ENCODE measurements around the gene COL13A1.

Gene COL13A1

GRCh38 chr10:69847883-69848282, 46.2 kb downstream of the COL13A1 start:
- no peak for TF ChIP-seq TCF4 (CRISPR knock-in tag; IDR thresholded peaks at IDR 0.05; ENCODE audit: borderline replicate concordance)
- no peak for TF ChIP-seq ESRRG (CRISPR knock-in tag; IDR thresholded peaks at IDR 0.05)
- TF ChIP-seq OSR1 (CRISPR knock-in tag; IDR thresholded peaks at IDR 0.05) = no peak
- TF ChIP-seq ZC3H10 (CRISPR knock-in tag; IDR thresholded peaks at IDR 0.05) = no peak
- TF ChIP-seq ISL1 (CRISPR knock-in tag; IDR thresholded peaks at IDR 0.05) = no peak
- TF ChIP-seq GLIS3 (CRISPR knock-in tag; IDR thresholded peaks at IDR 0.05) = no peak
- TF ChIP-seq PATZ1 (CRISPR knock-in tag; IDR thresholded peaks at IDR 0.05; ENCODE audit: borderline replicate concordance) = no peak
- no peak for TF ChIP-seq ZNF565 (CRISPR knock-in tag; conservative IDR thresholded peaks at IDR 0.05; ENCODE audit: low read depth)
- TF ChIP-seq ARNTL (CRISPR knock-in tag; IDR thresholded peaks at IDR 0.05; ENCODE audit: borderline replicate concordance, low read depth) = no peak
- no peak for TF ChIP-seq SNAI2 (CRISPR knock-in tag; IDR thresholded peaks at IDR 0.05)
- no peak for TF ChIP-seq BACH2 (CRISPR knock-in tag; IDR thresholded peaks at IDR 0.05; ENCODE audit: borderline replicate concordance)
- TF ChIP-seq ZFP3 (CRISPR knock-in tag; IDR thresholded peaks at IDR 0.05) = no peak
- no peak for TF ChIP-seq ZNF70 (CRISPR knock-in tag; IDR thresholded peaks at IDR 0.05)
- ATAC-seq = no peak

- no peak for ATAC-seq
- TF ChIP-seq ZC3H10 (CRISPR knock-in tag; IDR thresholded peaks at IDR 0.05) (no peak), ZFP30 (CRISPR knock-in tag; IDR thresholded peaks at IDR 0.05) (no peak), BACH2 (CRISPR knock-in tag; IDR thresholded peaks at IDR 0.05; ENCODE audit: borderline replicate concordance) (no peak), ARNTL (CRISPR knock-in tag; IDR thresholded peaks at IDR 0.05; ENCODE audit: borderline replicate concordance, low read depth) (no peak), ISL1 (CRISPR knock-in tag; IDR thresholded peaks at IDR 0.05) (no peak), GLIS3 (CRISPR knock-in tag; IDR thresholded peaks at IDR 0.05) (no peak), RARB (CRISPR knock-in tag; IDR thresholded peaks at IDR 0.05) (no peak), SNAI2 (CRISPR knock-in tag; IDR thresholded peaks at IDR 0.05) (no peak)
Observed at GRCh38 chr10:69848454-69848853, 46.7 kb downstream of the COL13A1 start.

GRCh38 chr10:69849825-69850224, 48.1 kb downstream of the COL13A1 start:
- no peak for TF ChIP-seq BACH2 (CRISPR knock-in tag; IDR thresholded peaks at IDR 0.05; ENCODE audit: borderline replicate concordance)
- no peak for TF ChIP-seq RARB (CRISPR knock-in tag; IDR thresholded peaks at IDR 0.05)
- no peak for TF ChIP-seq ZNF565 (CRISPR knock-in tag; conservative IDR thresholded peaks at IDR 0.05; ENCODE audit: low read depth)
- TF ChIP-seq ZNF70 (CRISPR knock-in tag; IDR thresholded peaks at IDR 0.05) = no peak
- TF ChIP-seq CSRNP3 (CRISPR knock-in tag; IDR thresholded peaks at IDR 0.05) = no peak
- no peak for TF ChIP-seq ZNF8 (CRISPR knock-in tag; IDR thresholded peaks at IDR 0.05)
- TF ChIP-seq SNAI2 (CRISPR knock-in tag; IDR thresholded peaks at IDR 0.05) = no peak
- TF ChIP-seq TSHZ2 (CRISPR knock-in tag; IDR thresholded peaks at IDR 0.05) = no peak
- no peak for TF ChIP-seq PATZ1 (CRISPR knock-in tag; IDR thresholded peaks at IDR 0.05; ENCODE audit: borderline replicate concordance)
- ATAC-seq = no peak

- TF ChIP-seq TOX (CRISPR knock-in tag; IDR thresholded peaks at IDR 0.05; ENCODE audit: borderline replicate concordance) = no peak
- ATAC-seq = no peak
Observed at GRCh38 chr10:69850440-69850839, 48.7 kb downstream of the COL13A1 start.

Measured in SK-N-SH treated with all-trans-retinoic acid at 6 μM for 48 hours (cell line).